GM12872 (cell line): Measurements from ENCODE around the gene DPF1.

ENCODE experiments used
- CTCF ChIP-seq: IDR thresholded peaks from 3 replicates; pipeline ENCODE4 v1.5.1; 2011; ENCODE audit warnings: low read depth, mild to moderate bottlenecking, low read length, moderate library complexity; ENCODE audit not compliant: insufficient read depth

The DPF1 gene

DNA sequence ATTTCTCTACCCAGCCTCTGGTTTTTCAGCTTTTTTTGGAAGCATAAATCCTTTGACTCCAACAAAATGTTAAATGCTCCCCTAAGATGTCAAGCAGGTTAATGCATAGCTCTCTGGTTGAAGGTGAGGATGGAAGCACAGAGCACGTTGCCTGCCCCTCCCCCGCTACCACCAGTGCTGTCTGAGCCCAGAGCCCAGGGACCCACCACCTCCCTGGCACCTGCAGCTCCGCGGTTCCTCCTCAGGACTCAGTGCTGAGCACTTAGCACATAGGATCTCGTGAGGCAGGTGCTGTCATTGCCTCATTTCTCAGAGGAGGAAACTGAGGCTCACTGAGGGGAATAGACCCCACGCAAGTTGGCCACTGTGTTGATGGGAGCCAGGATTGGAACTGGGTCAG lies 48.6 kb downstream of the DPF1 start:
- TF ChIP-seq CTCF = no peak

GRCh38 chr19:38173291-38174041 lies 50.6 kb downstream of the DPF1 start:
- TF ChIP-seq CTCF = no peak

DNA sequence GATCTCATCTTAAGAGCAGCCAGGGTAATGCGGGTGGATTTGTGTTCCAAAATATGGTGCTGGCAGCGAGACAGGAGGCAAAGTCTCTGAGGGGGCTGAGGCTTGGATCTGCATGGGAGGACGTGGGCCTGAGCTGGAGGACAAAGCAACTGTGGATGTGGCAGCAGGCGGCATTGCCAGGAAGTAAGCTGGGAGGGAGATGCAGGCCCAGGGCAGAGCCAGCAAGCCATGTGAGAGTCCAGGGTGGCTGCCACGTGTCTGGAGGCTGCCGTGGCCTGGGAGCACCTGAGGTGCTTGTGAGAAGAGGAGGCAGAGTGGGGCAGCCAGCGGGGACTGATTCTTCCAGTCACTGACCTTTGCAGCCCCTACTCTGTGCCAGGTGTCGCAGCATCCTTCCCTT lies 52.0 kb downstream of the DPF1 start:
- TF ChIP-seq CTCF = no peak

GRCh38 chr19:38170334-38170733 lies 53.7 kb downstream of the DPF1 start:
- TF ChIP-seq CTCF = no peak

- no peak for TF ChIP-seq CTCF
Observed at GRCh38 chr19:38168637-38169036, 55.4 kb downstream of the DPF1 start.

DNA sequence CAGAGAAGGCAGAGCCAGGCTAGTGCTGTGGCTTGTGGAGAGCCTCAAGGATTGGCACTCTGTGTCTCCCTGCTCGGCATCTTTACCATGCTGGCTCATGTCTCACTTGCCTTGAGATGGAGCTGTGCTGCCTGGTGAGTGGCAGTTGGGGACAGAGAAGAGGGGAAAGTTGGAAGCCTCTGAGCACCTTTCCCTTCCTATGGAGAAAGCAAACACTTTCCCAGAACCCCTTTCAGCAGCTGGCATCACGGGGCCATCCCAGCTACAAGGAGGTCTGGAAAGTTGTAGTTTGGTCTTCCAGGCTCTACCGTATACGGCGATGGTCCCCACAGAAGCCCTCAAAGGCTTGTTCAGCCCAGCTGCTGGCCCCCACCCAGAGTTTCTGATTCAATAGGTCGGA lies 58.7 kb downstream of the DPF1 start:
- TF ChIP-seq CTCF = no peak

DNA sequence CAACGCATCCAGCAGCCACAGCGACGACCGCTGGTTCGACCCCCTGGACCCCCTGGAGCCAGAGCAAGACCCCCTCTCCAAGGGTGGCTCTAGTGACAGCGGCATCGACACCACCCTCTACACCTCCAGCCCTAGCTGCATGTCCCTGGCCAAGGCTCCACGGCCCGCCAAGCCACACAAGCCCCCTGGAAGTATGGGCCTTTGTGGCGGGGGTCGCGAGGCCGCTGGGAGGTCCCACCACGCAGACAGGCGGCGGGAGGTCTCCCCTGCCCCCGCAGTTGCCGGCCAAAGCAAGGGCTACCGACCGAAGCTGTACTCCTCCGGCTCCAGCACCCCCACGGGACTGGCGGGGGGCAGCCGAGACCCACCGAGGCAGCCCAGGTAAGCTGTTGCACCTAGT lies 59.5 kb downstream of the DPF1 start:
- TF ChIP-seq CTCF = no peak
